Stimulated activated CD4-positive, alpha-beta T cell treated with anti-CD3 and anti-CD28 coated beads, Interleukin-4, amount 100 ng/mL, for 48 hours (primary cell): ENCODE data around the gene INO80.
"Not testable (repeated sequence)": the region's sequence is repeated elsewhere in the genome, so short reads cannot be mapped to it uniquely, and the experiment has no call there.

Source experiments
- DNase-seq, 2 donors: peaks; one replicate each; pipeline ENCODE4 v3.0.0-alpha.2; 2020; ENCODE audit warnings: low read depth in 2 of 2

The INO80 gene

DNA sequence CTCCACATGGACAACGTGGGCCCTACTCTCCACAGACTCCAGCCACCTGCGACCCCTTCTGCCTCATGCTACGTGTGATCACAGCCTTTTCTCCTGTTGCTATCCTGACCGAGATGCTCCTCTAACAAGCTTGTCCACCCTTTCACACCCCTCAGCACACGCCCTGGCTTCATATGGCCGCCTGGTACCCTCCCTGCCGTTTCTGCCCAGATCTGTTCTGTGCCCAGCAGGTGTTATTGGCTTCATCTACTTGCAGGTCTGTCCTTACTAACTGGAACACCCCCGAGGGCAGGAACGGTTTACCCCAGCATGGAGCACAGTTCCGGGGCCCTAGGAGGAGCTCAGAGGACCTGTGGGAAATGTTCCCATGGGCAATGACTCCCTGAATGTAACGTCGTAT, 152.9 kb downstream of the INO80 start:
- DNase-seq, result no peak

DNA sequence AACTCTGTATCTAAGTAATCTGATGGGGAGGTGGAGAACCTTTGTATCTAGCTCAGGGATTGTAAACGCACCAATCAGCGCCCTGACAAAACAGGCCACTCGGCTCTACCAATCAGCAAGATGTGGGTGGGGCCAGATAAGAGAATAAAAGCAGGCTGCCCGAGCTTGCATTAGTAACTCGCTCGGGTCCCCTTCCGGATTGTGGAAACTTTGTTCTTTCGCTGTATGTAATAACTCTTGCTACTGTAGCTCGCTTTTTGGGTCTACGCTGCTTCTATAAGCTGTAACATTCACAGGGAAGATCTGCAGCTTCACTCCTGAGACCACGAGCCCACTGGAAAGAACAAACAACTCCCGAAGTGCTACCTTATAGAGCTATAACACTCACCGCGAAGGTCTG, 153.8 kb downstream of the INO80 start:
- DNase-seq, result not testable (repeated sequence)

DNA sequence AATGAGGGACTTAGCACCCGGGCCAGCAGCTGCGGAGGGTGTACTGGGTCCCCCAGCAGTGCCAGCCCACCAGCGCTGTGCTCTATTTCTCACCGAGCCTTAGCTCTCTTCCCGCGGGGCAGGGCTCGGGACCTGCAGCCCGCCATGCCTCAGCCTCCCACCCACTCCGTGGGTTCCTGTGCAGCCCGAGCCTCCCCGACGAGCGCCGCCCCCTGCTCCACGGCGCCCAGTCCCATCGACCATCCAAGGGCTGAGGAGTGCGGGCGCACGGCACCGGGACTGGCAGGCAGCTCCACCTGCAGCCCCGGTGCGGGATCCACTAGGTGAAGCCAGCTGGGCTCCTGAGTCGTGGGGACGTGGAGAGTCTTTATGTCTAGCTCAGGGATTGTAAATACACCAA, 154.3 kb downstream of the INO80 start:
- not testable (repeated sequence) for DNase-seq

DNA sequence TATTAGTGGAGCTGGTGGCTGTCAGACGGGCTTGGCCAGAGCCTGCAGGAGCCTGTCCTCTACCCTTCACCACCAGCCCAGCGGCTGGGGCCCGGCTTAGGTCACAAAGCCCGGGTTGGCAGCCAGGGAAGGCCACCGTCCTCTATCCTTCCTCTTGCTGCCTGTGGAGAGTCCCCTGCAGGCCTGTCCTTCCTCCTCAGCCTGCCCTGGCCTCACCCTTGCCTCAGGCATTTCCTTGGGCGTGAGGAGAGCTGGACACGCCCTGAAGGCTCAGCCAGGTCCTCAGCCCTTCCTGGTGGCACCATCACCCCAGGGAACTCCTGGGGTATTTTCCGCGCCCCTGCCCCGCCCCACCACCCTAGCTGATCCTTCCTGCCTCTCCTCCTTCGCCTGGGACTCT, 155.2 kb downstream of the INO80 start:
- no peak for DNase-seq

DNA sequence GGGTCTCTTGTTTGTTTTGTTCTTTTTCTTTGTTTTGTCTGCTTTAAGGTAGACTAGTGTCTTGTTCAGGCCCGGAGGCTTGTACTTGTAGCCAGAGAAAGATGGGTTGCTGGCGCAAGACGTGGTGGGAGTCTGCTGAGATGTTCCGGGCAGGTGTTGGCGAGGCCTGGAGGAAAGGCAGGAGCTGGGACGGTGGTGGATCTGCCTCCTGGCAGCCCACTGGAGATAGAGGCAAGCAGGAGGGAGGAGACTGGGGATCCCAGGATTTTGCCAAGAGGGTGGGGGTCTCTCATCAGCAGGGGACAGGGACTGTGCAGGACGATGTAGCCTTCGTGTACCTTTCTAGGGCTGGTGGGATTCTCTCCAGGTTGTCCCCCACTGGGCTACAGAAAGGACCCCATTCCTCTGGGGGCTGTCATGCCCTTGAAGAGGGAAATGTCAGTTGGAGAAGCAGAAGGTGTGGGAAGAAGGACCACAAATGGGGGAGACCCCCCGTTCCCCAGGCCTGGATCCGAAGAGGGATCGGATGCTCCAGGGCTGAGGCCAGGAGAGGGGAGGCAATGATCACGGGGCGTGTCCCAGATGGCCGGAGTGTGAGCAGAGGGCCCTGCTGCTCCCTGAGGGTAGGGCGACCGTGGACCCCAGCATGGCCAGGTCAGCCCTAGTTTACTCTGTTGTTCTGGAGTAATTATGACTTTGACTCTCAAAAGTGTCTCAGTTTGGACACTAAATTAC, 155.8 kb downstream of the INO80 start:
- no peak for DNase-seq

DNA sequence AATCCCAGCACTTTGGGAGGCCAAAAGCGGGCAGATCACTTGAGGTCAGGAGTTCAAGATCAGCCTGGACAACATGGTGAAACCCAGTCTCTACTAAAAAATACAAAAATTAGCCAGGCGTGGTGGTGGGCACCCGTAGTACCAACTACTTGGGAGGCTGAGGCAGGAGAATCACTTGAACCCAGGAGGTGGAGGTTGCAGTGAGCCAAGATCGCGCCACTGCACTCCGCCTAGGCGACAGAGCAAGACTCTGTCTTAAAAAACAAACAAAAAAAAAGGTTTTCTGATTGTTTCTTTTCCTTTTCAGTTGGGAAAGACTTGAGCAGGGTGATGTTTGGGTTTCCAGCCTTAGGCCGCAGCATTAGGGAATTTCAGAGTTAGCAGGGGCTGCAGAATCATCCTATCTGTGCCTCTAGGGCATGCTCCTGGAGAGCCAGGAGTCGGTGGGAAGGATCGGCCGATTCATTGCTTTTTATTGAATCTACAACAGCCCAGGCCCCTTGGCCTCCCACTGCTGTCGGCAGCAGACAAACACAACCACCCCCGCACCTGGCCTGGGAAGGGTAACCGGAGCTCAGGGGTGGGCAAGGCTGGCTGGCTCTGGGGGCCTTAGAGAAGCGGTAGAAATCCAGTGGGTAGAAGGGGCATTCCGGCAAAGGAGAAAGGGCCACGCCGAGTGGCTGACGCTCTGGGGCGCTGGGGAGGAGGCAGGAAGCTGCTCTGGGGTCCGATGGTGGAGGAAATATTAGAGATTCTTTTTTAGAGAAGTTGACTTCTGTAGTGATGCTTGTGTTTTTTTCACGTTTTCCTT, 156.5 kb downstream of the INO80 start:
- DNase-seq, result no peak

DNA sequence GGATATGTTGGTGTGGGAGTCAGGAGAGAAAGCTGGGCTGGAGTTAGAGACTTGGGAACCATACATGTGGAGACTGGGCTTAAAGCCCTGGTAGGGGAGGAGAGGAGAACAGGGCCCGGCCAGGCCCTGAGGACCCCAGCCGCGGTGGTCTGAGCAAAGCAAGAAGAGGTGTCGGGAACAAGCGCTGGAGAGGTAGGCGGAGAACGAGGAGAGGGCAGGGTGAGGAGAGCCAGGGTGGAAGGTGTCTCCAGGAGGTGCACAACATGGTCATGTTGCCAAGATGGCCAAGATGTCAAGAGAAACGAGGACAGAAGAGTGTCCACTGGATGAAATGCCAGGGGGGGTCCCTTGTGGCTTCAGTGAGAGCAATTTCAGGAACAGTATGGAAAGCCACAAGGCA, 157.4 kb downstream of the INO80 start:
- no peak for DNase-seq

DNA sequence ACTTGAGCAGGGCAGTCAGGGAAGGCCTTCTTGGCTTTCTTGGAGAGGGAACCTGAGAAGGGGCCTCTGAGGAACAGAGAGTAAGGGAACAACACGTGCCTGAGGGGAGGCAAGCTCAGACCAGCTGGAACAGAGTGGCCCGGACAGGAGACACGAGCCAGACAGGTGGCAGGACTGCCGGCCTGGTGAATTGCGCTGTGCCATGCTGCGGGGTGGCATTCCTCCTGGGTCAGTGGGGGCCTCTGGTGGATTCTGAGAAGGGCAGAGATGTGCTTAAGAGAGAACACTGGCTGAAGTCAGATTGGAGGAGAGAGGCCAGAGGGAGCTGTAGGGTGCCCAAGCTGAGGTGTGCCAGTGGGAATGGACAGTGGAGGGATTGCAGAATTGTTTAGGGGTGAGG, 157.9 kb downstream of the INO80 start:
- no peak for DNase-seq

DNA sequence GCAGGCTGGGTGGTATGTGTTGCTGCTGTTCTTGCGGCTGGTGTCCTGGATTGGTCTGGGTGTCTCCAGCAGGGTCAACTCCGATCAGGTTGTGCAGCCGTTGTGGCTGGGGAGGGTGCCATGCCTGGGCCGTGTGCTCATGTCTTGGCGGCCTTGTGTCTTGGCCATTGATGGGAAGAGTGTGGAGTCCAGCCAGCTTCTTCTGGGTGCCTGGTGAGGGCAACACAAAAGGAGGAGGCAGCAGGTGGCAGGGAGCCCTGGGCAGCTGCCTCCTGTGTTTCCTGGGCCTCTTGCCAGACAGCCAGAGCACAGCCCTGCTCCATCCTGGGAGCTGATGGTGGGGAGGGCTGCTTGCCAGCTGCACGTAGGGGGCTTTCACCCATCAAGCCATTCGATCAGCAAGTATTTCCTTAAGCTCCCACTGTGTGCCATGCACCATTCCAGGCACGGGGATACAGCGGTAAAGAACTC, 158.5 kb downstream of the INO80 start:
- DNase-seq, result no peak

DNA sequence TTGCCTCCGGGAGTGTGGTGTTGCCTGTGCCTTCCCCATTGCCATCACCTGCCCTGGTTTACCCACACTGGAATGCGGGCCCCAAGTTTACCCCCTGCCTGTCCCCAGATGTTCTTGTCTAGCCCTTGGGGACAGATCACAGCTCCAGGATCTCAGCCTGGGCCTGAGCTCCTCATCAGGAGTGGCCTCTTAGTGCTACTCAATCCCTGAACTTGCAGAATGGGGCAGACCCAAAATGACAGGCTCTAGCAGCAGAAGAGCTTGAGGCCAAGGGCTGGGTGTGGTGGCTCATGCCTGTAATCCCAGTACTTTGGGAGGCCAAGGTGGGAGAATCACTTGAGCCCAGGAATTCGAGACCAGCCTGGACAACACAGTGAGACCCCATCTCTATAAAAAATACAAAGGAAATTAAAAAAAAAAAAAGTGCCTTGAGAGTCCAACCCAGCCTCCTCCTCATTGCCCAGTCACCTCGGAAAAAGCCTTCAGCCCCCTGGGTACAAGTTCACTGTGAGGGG, 159.0 kb downstream of the INO80 start:
- no peak for DNase-seq

DNA sequence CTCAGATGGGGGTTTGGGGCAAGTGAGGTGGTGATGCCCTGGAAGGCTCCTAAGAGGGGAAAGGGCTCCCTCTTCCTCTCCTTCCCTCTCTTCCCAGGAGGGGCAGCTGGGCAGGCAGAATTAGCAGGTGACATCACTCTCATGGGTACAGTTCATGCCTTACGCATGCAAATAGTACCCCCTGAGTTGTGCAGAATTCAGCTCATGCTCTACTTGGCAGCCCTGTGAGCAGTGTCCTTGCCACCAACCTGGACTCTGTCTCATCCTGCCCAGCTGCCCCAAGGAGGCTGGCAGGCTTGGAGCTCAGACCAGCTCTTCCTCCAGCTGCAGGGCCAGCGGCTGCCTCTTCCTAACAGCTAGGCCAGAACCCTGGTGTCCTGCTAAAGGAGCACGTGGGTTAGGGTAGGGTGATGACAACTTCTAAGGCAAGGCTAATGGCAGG, 159.5 kb downstream of the INO80 start:
- DNase-seq, result no peak

DNA sequence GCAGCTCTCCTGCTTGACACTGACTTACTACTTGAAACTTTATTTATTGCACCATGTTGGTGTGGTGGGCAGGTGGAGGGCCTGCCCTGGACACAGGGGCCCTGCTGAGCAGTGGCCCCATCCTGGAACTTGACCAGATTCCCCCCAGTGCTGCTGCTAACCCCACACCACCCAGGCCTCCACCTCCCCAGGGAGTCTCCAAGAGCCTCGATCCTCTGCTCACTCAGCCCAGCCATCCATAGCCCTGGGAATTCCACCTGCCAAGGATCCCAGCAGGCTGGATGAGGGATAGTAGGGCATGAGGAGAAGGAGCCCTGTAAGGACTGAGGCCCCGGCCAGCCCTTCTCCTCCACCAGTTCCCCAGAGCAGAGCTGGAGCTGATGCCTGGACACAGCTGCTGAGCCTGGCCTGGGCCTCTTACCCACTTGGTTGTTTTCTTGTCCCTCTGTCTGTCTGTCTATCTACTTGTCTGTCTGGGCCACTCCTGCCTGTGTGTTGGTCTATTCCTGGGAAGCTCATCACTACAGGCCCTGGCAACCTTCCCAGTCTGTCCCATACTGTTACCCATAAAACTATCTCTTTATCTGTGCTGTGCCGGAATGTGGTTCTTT, 160.0 kb downstream of the INO80 start:
- no peak for DNase-seq

DNA sequence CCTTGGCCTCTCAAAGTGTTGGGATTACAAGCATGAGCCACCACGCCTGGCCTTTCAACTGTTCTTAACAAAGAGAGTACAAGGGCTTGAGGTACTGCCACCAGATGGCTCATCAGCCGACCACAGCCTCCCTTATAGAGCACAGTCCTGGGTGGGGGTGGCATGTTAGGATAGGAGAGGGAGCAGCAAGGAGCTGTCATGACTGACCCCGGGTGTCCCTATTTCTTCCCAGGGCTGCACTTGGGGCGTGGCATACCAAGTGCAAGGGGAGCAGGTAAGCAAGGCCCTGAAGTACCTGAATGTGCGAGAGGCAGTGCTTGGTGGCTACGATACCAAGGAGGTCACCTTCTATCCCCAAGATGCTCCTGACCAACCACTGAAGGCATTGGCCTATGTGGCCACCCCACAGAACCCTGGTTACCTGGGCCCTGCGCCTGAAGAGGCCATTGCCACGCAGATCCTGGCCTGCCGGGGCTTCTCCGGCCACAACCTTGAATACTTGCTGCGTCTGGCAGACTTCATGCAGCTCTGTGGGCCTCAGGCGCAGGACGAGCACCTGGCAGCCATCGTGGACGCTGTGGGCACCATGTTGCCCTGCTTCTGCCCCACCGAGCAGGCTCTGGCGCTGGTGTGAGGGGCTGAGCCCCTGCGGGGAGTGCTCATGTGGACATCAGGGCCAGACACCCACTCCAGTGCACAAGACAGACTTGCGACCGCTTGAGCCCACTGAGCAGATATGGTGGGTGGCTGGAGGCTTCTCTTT, 160.8 kb downstream of the INO80 start:
- DNase-seq, result no peak

DNA sequence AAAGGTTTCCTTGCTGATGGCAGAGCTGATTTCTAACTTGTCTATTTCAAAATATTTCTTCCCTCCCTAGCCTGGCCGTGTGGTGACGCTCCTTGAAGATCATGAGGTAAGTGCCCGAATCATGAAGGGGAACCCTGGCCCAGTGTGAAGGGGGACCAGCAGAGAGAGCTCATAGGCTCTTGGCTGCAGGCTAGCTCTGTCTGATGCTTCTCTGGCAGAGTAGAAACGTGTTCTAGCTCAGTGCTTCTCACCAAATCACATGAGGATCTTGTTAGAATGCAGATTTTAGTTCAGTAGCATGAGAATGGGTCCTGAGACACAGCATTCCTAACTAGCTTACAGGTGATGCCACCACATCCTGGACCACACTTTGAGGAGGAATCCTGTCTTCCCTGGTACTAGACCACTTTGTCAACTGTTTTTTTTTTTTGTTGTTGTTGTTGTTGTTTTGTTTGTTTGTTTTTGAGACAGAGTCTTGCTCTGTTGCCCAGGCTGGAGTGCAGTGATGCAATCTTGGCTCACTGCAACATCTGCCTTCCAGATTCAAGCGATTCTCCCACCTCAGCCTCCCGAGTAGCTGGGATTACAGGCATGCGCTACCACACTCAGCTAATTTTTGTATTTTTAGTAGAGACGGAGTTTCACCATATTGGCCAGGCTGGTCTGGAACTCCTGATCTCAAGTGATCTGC, 161.8 kb downstream of the INO80 start:
- DNase-seq, result not testable (repeated sequence)

DNA sequence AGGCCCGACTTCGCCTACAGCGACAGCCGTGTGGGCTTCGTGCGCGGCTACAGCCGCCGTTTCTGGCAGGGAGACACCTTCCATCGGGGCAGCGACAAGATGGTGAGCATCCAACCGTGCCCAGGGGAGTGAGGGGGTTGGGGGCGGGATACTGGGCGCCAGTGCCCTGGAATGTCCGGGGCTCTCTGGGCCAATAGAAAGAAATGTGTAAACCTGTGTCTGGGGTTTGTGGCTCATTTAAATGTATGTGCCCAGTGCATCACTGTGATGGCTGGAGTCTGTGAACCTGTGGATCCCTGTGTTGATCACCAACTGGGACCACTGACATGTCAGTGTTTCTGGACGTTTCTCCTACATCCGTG, 162.4 kb downstream of the INO80 start:
- DNase-seq, result no peak

DNA sequence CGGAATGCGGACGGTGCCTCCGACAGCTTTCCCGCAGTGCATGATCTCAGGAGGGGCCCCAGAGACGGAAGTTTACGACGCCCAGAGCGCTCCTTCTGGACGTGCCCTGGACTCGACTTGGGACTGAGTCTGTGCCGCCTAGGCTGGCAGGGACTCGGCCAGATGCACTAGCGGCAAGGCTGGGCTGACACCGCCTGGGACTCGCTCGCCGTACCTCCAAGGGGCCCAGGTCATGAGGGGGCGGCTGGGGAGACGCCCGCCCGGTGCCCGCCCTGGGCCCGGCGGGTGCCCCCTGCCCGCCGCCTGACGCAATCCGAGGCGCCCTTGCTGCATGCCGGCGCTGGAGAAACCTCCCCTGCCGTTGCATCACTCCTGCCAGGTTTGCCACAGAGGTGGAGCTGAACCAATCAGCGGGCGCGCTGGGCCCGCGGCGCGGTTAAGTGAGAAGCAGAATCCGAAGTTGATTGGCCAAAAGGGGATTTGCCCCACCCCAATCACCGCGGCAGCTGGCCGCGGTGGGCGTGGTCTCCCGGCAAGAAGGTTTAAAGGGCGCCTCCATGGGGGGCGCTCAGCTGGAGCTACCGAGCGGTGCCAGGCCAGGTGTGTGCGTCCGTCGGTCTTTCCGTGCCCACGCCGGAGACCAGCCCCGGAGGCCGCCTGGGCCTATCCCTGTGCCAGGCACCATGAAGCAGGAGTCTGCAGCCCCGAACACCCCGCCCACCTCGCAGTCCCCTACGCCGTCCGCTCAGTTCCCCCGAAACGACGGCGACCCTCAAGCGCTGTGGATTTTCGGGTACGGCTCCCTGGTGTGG, 163.0 kb downstream of the INO80 start, which contains the start of gene CHAC1:
CHAC1 (plus strand) TSS at position 571 of the 812 bp plus-strand sequence; CDS start at position 684, 113 bp downstream.
- DNase-seq, result peak; percentile 91 to 97

DNA sequence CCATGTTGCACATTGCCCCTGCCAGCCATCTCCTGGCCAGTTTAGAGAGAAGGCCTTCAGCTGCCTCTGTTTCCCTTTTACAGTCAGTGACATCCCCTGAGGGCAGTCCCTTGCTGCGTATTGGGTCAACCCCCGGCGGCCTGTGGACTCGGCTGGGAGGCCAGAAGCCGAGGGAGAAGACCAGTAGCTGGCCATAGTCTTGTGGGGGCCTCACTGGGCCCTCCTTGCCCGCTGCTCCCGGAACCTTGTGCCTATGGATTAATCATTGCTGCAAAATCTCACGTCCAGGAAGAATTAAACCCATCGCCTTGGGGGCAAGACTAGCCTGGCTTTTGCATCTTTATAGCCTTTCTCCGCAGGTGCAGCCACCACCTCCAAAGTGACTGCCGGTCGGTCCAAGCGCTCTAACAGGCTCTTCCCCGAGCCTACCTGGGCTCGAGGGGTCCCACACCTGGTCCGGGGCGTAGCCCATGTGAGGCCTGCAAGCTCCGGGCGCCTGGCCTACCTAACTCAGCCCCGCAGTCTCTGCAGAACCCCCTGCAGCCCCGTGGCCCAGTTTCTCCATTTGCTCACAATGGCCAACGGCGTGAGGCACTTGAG, 163.7 kb downstream of the INO80 start:
- DNase-seq, result no peak

DNA sequence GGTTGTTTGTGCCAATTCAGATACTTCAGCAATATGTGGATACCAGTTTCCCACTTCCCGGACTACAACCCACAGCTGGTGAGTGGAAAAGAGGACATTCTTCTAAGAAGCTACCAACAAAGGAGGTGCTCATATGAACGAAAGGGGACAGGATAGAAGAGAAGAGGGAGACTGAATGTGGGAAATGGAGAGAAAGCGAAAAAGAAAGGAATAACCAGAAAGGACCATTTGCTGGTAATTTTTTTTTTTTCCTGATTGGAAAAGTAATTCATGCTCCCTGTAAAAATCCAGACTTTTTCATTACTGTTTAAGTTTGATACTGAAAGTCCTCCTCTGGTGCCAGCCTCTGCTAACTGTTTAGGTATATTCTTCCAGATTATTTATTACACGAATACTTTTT, 164.3 kb downstream of the INO80 start:
- DNase-seq, result no peak

DNA sequence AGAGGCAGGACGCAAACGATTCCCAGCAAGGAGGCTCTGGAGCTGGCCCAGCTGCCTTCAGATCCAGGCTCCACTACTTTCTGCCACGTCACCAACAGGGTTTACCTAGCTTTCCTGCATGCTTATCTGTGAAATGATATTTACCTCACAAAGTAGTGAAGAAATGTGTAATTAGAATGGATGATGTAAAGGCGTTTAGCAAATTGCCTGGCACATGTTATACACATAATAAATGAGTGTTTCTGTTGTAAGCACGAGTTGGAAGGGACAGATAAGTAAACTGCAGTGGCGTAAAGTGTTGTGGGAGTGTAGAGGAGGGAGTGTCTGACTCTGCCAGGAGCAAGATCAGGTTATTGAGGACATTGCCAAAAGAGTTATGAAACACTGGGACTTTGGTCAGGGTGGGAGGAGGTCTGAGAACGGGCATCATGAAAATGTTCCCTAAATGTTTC, 166.3 kb downstream of the INO80 start:
- no peak for DNase-seq
